ENCODE results near the gene MINPP1. TPM values are rescaled to one million over a fixed set of nuclear protein-coding genes. Genes with fewer than 3 reads are reported as not detected.
"Not testable (repeated sequence)": the region's sequence is repeated elsewhere in the genome, so short reads cannot be mapped to it uniquely, and the experiment has no call there.

Gene MINPP1, protein sequence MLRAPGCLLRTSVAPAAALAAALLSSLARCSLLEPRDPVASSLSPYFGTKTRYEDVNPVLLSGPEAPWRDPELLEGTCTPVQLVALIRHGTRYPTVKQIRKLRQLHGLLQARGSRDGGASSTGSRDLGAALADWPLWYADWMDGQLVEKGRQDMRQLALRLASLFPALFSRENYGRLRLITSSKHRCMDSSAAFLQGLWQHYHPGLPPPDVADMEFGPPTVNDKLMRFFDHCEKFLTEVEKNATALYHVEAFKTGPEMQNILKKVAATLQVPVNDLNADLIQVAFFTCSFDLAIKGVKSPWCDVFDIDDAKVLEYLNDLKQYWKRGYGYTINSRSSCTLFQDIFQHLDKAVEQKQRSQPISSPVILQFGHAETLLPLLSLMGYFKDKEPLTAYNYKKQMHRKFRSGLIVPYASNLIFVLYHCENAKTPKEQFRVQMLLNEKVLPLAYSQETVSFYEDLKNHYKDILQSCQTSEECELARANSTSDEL
- total RNA-seq (2022) (24.8 and 26.6 TPM in 2 replicates), Bru-seq, nascent RNA (percentile 80 among the genes with signal in this experiment), BruChase-seq, experiment 1, labeled RNA remaining after a 2-hour chase (percentile 72 among the genes with signal in this experiment), BruChase-seq, experiment 2, labeled RNA remaining after a 6-hour chase (percentile 67 among the genes with signal in this experiment)
- long read RNA-seq, transcript MINPP1-202 (5 exons, 2,415 nt), result major isoform, 77 of 83 reads
- long read RNA-seq, partial matches to known transcripts, result 1 of 83 reads
- long read RNA-seq, other reads (novel, unspliced or antisense), result 5 of 83 reads

DNA sequence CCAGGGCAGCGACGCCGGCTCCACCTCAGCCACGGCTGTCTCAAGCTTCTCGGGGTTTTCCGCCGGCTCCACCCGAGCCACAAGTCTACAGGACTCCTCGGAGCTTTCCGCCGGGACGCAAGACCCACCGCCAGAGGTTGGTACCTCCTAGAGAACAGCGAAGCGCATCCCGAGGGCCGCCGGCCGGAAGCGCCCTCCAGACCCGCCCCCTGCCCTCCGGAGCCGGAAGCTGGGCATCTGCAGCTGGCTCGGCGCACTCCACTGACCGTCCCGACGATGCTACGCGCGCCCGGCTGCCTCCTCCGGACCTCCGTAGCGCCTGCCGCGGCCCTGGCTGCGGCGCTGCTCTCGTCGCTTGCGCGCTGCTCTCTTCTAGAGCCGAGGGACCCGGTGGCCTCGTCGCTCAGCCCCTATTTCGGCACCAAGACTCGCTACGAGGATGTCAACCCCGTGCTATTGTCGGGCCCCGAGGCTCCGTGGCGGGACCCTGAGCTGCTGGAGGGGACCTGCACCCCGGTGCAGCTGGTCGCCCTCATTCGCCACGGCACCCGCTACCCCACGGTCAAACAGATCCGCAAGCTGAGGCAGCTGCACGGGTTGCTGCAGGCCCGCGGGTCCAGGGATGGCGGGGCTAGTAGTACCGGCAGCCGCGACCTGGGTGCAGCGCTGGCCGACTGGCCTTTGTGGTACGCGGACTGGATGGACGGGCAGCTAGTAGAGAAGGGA is at the start of gene MINPP1:
Gene MINPP1, plus strand, starts transcription at position 254 of the 726 bp plus-strand sequence. Its CDS starts 23 bp downstream, at position 277.
- ChIA-PET POLR2A (no interaction called here), CTCF (interaction anchor here (1.1 kb wide), 1 partner anchor 163 kb away, joined by 4 read pairs; no protein-coding TSS in a partner anchor)
- DNase-seq, result peak; percentile 88 to 89
- Histone ChIP-seq H3K4me1 (peaks cover 31% of the 10 kb centered on the region), H3K4me3 (ENCODE audit: low read depth, low read length) (peak within 1 kb of the TSS; percentile 98), H3K27me3 (replicated peaks; ENCODE audit: control insufficient read depth, insufficient read depth, low read length) (no peaks in the 10 kb centered on the region), H3K36me3 (ENCODE audit: control insufficient read depth, insufficient read depth, low read length) (no peaks in the 10 kb centered on the region), H3K9me3 (no peaks in the 10 kb centered on the region)
- intact Hi-C loops (cut with micrococcal nuclease; ENCODE audit: unreplicated experiment), result loop anchor here (5.0 kb wide), 1 partner anchor 163 kb away; no protein-coding TSS in a partner anchor
- Mint-ChIP-seq H3K27ac (ENCODE audit: unreplicated experiment) (peak within 1 kb of the TSS; percentile 63), H3K27me3 (ENCODE audit: insufficient read depth, unreplicated experiment) (no peaks in the 10 kb centered on the region), H3K4me3 (ENCODE audit: unreplicated experiment) (peak within 1 kb of the TSS; percentile 93), H3K36me3 (ENCODE audit: insufficient read depth, unreplicated experiment) (peaks cover 13% of the 10 kb centered on the region), H3K4me1 (ENCODE audit: low read depth, unreplicated experiment) (peaks cover 18% of the 10 kb centered on the region), H3K9me3 (ENCODE audit: unreplicated experiment) (no peaks in the 10 kb centered on the region)
- TF ChIP-seq, protein P1, sequence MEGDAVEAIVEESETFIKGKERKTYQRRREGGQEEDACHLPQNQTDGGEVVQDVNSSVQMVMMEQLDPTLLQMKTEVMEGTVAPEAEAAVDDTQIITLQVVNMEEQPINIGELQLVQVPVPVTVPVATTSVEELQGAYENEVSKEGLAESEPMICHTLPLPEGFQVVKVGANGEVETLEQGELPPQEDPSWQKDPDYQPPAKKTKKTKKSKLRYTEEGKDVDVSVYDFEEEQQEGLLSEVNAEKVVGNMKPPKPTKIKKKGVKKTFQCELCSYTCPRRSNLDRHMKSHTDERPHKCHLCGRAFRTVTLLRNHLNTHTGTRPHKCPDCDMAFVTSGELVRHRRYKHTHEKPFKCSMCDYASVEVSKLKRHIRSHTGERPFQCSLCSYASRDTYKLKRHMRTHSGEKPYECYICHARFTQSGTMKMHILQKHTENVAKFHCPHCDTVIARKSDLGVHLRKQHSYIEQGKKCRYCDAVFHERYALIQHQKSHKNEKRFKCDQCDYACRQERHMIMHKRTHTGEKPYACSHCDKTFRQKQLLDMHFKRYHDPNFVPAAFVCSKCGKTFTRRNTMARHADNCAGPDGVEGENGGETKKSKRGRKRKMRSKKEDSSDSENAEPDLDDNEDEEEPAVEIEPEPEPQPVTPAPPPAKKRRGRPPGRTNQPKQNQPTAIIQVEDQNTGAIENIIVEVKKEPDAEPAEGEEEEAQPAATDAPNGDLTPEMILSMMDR (IDR thresholded peaks at IDR 0.05; ENCODE audit: insufficient read depth in 1 of 2, low read depth in 1 of 2, low read length in 1 of 2, severe bottlenecking in 1 of 2, unreplicated experiment in 1 of 2), result no peak
- BruUV-seq (replicated peaks), result no TSS peak

DNA sequence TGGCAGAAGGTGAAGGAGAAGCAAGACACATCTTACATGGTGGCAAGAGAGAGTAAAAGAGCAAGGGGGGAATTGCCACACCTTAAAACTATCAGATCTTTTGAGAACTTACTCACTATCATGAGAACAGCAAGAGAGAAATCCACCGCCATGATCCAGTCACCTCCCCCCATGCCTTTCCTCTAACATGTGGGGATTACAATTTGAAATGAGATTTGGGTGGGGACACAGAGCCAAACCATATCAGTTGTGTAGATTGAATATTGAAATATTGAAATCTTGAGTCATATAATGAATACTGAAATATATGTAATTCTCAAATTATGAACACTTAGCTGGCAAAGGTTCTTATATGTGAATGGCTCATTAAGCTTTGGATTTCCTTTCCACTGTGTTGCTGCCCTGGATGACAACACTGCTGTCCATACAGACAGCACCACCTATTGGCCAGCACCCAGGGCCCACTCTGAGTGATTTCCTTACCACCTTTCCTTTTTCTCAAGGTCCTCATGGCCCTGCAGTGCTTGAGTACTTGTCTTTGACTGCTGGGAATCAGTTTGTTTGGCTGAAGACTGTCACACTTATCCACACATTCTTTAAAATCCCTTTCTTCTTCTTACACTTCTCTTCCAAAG is 48.0 kb upstream of the MINPP1 start:
- H3K4me1 ChIP-seq; DNase-seq; H3K27me3 Mint-ChIP-seq (ENCODE audit: insufficient read depth, unreplicated experiment); intact Hi-C loops (cut with micrococcal nuclease; ENCODE audit: unreplicated experiment); H3K36me3 ChIP-seq (ENCODE audit: control insufficient read depth, insufficient read depth, low read length); H3K27ac Mint-ChIP-seq (ENCODE audit: unreplicated experiment); H3K4me3 ChIP-seq (ENCODE audit: low read depth, low read length); H3K36me3 Mint-ChIP-seq (ENCODE audit: insufficient read depth, unreplicated experiment); BruUV-seq (replicated peaks); H3K27me3 ChIP-seq (replicated peaks; ENCODE audit: control insufficient read depth, insufficient read depth, low read length); POLR2A ChIA-PET; H3K9me3 ChIP-seq; H3K4me3 Mint-ChIP-seq (ENCODE audit: unreplicated experiment); CTCF ChIA-PET; H3K9me3 Mint-ChIP-seq (ENCODE audit: unreplicated experiment); H3K4me1 Mint-ChIP-seq (ENCODE audit: low read depth, unreplicated experiment): not testable (repeated sequence)

DNA sequence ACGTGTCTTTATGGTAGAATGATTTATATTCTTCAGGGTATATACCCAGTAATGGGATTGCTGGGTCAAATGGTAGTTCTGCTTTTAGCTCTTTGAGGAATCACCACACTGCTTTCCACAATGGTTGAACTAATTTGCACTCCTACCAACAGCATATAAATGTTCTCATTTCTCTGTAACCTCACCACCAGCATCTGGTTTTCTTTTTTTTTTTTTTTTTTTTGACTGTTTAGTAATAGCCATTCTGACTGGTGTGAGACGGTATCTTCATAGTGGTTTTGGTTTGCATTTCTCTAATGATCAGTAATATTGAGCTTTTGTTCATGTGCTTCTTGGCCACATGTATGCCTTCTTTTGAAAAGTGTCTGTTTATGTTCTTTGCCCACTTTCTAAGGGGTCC is 42.9 kb upstream of the MINPP1 start:
- H3K4me3 Mint-ChIP-seq (ENCODE audit: unreplicated experiment); H3K27me3 ChIP-seq (replicated peaks; ENCODE audit: control insufficient read depth, insufficient read depth, low read length); H3K27ac Mint-ChIP-seq (ENCODE audit: unreplicated experiment); intact Hi-C loops (cut with micrococcal nuclease; ENCODE audit: unreplicated experiment); H3K9me3 ChIP-seq; H3K9me3 Mint-ChIP-seq (ENCODE audit: unreplicated experiment); DNase-seq; H3K36me3 ChIP-seq (ENCODE audit: control insufficient read depth, insufficient read depth, low read length); H3K4me1 Mint-ChIP-seq (ENCODE audit: low read depth, unreplicated experiment); H3K27me3 Mint-ChIP-seq (ENCODE audit: insufficient read depth, unreplicated experiment); H3K4me1 ChIP-seq; CTCF ChIA-PET; H3K4me3 ChIP-seq (ENCODE audit: low read depth, low read length); H3K36me3 Mint-ChIP-seq (ENCODE audit: insufficient read depth, unreplicated experiment); POLR2A ChIA-PET; BruUV-seq (replicated peaks): not testable (repeated sequence)

DNA sequence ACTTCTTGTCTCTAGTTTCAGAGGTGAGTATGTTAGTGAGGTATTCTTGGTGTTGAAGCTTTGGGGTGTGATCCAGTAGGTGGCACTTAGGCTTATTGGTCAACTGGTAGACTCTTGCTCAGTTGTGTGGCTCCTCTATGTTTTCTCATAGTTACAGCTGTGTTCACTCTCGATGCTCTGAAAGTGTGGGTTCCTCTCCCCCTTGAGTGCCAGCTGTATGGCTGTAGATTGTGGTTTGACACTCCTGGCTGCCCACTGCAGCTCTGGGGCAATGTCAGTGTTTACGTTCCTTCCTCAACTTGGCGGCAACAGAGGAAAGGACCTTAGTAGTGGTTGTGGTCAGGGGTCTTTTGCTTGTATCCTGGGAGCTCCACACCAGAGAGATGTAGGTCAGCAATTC is 37.8 kb upstream of the MINPP1 start:
- intact Hi-C loops (cut with micrococcal nuclease; ENCODE audit: unreplicated experiment); H3K27me3 Mint-ChIP-seq (ENCODE audit: insufficient read depth, unreplicated experiment); CTCF ChIA-PET; H3K27me3 ChIP-seq (replicated peaks; ENCODE audit: control insufficient read depth, insufficient read depth, low read length); H3K36me3 ChIP-seq (ENCODE audit: control insufficient read depth, insufficient read depth, low read length); DNase-seq; H3K4me1 Mint-ChIP-seq (ENCODE audit: low read depth, unreplicated experiment); H3K27ac Mint-ChIP-seq (ENCODE audit: unreplicated experiment); BruUV-seq (replicated peaks); H3K4me1 ChIP-seq; H3K9me3 Mint-ChIP-seq (ENCODE audit: unreplicated experiment); H3K4me3 Mint-ChIP-seq (ENCODE audit: unreplicated experiment); H3K4me3 ChIP-seq (ENCODE audit: low read depth, low read length); H3K36me3 Mint-ChIP-seq (ENCODE audit: insufficient read depth, unreplicated experiment); POLR2A ChIA-PET; H3K9me3 ChIP-seq: not testable (repeated sequence)

DNA sequence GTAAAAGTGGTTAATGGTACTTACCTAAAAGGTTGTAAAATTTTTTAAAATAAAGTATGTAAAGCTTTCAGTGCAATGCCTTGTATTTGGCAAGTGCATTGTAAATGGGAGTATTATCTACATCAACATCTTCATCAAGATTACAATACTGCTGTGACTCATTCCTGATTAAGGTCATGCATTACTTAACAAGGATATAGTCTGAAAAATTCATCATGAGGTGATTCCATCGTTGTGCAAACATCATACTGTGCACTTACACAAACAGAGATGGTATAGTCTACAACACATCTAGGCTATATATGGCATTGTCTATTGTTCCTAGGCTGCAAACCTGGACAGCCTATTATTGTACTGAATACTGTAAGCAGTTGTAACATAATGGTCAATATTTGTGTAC is 16.0 kb upstream of the MINPP1 start:
- H3K4me1 Mint-ChIP-seq (ENCODE audit: low read depth, unreplicated experiment); H3K4me3 ChIP-seq (ENCODE audit: low read depth, low read length); H3K27me3 Mint-ChIP-seq (ENCODE audit: insufficient read depth, unreplicated experiment); H3K27me3 ChIP-seq (replicated peaks; ENCODE audit: control insufficient read depth, insufficient read depth, low read length); H3K27ac Mint-ChIP-seq (ENCODE audit: unreplicated experiment); intact Hi-C loops (cut with micrococcal nuclease; ENCODE audit: unreplicated experiment); H3K9me3 ChIP-seq; H3K36me3 Mint-ChIP-seq (ENCODE audit: insufficient read depth, unreplicated experiment); H3K4me3 Mint-ChIP-seq (ENCODE audit: unreplicated experiment); POLR2A ChIA-PET; CTCF ChIA-PET; H3K9me3 Mint-ChIP-seq (ENCODE audit: unreplicated experiment); H3K4me1 ChIP-seq; DNase-seq; H3K36me3 ChIP-seq (ENCODE audit: control insufficient read depth, insufficient read depth, low read length); BruUV-seq (replicated peaks): not testable (repeated sequence)

Data from Caco-2 (cell line).